HepG2 (cell line): Measurements from ENCODE around the gene UBAP1L. TPM values are rescaled to one million over a fixed set of nuclear protein-coding genes. Genes with fewer than 3 reads are reported as not detected.

ENCODE experiments used
- HOXD1 ChIP-seq: sonication (generic); formaldehyde crosslinking; IDR thresholded peaks from 2 replicates; pipeline ENCODE4 v1.5.0; 2020; ENCODE audit warnings: missing genetic modification reagents
- ZNF562 ChIP-seq: sonication (generic); formaldehyde crosslinking; IDR thresholded peaks from 2 replicates; pipeline ENCODE4 v1.8.0; 2022; ENCODE audit warnings: missing genetic modification reagents, borderline replicate concordance
- polyA plus RNA-seq, 8 experiments: library from polyadenylated mRNA; depleted of rRNA in 3 of 8; stranded (reverse) in 7 of 8; unstranded in 1 of 8; fragments of >200 nt; fragmentation: Illumina TruSeq in 4 of 8; extraction: Trizol in 4 of 8; gene quantifications; 2 replicates each; pipeline versions ENCODE4 v1.2.1 to v1.2.3, GENCODE V29; 2011 to 2016; ENCODE audit warnings: low read depth in 4 of 8, missing spikeins in 1 of 8, mixed read lengths in 1 of 8; ENCODE audit not compliant: insufficient read depth in 1 of 8
- total RNA-seq, 5 experiments: library from RNA; depleted of rRNA; stranded (reverse); fragments of >200 nt; fragmentation: Illumina TruSeq; extraction: Trizol; gene quantifications; 2 replicates each; pipeline ENCODE4 v1.2.3, GENCODE V29; 2016; ENCODE audit warnings: low read depth in 1 of 5
- TF ChIP-seq, protein P1 (sequence below): sonication (generic); formaldehyde crosslinking; IDR thresholded peaks from one replicate; pipeline ENCODE4 v1.5.1; 2020; ENCODE audit warnings: mild to moderate bottlenecking, missing genetic modification reagents; ENCODE audit errors: not compliant biosample characterization
- TF ChIP-seq, protein P2 (sequence below), 2 experiments: fragments of 450-650 bp in 1 of 2; sonication (generic) in 1 of 2; formaldehyde crosslinking in 1 of 2; IDR thresholded peaks; 2 replicates each; pipeline versions ENCODE4 v1.6.1 to v1.8.0; 2016 to 2022; ENCODE audit warnings: antibody characterized with exemption in 1 of 2, mild to moderate bottlenecking in 1 of 2, missing genetic modification reagents in 1 of 2
- TF ChIP-seq, protein P3 (sequence below): sonication (generic); formaldehyde crosslinking; conservative IDR thresholded peaks from 2 replicates; pipeline ENCODE4 v1.4.0; 2020; ENCODE audit warnings: missing genetic modification reagents
- TF ChIP-seq, protein P4 (sequence below): sonication (generic); formaldehyde crosslinking; IDR thresholded peaks from 2 replicates; pipeline ENCODE4 v1.9.0; 2021; ENCODE audit warnings: missing genetic modification reagents, borderline replicate concordance

The UBAP1L gene
- total and polyA plus RNA-seq, 2 of the 13 experiments (the other 11 are each of a cell fraction or from before 2014, with no cell fraction given): 0.86 to 1.4 TPM

DNA sequence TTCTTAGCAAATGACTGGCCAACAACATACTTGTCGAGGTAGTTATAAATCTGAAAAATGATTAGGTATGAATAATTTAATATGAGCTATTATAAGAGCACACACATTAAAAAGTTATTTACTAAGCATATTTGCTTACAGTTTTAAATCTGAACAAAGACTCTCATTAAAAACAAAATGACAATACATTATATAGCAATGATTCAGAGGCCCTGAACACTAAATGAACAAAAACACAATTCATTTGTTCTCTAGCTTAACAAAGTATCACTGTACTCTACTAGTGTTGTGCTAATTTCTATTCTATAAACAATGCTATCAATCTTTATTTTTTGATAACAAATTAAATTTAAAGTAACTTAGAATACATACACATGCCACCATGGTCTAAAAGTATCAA is 49.1 kb upstream of the UBAP1L start (continued):
- TF ChIP-seq, protein P1, sequence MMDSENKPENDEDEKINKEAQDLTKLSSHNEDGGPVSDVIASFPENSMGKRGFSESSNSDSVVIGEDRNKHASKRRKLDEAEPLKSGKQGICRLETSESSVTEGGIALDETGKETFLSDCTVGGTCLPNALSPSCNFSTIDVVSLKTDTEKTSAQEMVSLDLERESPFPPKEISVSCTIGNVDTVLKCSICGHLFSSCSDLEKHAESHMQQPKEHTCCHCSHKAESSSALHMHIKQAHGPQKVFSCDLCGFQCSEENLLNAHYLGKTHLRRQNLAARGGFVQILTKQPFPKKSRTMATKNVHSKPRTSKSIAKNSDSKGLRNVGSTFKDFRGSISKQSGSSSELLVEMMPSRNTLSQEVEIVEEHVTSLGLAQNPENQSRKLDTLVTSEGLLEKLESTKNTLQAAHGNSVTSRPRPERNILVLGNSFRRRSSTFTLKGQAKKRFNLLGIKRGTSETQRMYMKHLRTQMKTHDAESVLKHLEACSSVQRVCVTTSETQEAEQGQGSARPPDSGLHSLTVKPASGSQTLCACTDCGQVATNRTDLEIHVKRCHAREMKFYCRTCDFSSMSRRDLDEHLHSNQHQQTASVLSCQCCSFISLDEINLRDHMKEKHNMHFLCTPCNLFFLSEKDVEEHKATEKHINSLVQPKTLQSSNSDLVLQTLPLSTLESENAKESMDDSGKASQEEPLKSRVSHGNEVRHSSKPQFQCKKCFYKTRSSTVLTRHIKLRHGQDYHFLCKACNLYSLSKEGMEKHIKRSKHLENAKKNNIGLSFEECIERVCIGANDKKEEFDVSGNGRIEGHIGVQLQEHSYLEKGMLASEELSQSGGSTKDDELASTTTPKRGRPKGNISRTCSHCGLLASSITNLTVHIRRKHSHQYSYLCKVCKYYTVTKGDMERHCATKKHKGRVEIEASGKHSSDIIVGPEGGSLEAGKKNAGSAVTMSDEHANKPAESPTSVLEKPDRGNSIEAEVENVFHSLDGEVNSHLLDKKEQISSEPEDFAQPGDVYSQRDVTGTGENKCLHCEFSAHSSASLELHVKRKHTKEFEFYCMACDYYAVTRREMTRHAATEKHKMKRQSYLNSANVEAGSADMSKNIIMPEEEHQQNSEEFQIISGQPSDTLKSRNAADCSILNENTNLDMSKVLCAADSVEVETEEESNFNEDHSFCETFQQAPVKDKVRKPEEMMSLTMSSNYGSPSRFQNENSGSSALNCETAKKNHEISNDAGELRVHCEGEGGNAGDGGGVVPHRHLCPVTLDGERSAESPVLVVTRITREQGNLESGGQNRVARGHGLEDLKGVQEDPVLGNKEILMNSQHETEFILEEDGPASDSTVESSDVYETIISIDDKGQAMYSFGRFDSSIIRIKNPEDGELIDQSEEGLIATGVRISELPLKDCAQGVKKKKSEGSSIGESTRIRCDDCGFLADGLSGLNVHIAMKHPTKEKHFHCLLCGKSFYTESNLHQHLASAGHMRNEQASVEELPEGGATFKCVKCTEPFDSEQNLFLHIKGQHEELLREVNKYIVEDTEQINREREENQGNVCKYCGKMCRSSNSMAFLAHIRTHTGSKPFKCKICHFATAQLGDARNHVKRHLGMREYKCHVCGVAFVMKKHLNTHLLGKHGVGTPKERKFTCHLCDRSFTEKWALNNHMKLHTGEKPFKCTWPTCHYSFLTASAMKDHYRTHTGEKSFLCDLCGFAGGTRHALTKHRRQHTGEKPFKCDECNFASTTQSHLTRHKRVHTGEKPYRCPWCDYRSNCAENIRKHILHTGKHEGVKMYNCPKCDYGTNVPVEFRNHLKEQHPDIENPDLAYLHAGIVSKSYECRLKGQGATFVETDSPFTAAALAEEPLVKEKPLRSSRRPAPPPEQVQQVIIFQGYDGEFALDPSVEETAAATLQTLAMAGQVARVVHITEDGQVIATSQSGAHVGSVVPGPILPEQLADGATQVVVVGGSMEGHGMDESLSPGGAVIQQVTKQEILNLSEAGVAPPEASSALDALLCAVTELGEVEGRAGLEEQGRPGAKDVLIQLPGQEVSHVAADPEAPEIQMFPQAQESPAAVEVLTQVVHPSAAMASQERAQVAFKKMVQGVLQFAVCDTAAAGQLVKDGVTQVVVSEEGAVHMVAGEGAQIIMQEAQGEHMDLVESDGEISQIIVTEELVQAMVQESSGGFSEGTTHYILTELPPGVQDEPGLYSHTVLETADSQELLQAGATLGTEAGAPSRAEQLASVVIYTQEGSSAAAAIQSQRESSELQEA (CRISPR knock-in tag): no peak
- TF ChIP-seq HOXD1 (CRISPR knock-in tag) (no peak), ZNF562 (CRISPR knock-in tag) (no peak)
- TF ChIP-seq, protein P2, sequence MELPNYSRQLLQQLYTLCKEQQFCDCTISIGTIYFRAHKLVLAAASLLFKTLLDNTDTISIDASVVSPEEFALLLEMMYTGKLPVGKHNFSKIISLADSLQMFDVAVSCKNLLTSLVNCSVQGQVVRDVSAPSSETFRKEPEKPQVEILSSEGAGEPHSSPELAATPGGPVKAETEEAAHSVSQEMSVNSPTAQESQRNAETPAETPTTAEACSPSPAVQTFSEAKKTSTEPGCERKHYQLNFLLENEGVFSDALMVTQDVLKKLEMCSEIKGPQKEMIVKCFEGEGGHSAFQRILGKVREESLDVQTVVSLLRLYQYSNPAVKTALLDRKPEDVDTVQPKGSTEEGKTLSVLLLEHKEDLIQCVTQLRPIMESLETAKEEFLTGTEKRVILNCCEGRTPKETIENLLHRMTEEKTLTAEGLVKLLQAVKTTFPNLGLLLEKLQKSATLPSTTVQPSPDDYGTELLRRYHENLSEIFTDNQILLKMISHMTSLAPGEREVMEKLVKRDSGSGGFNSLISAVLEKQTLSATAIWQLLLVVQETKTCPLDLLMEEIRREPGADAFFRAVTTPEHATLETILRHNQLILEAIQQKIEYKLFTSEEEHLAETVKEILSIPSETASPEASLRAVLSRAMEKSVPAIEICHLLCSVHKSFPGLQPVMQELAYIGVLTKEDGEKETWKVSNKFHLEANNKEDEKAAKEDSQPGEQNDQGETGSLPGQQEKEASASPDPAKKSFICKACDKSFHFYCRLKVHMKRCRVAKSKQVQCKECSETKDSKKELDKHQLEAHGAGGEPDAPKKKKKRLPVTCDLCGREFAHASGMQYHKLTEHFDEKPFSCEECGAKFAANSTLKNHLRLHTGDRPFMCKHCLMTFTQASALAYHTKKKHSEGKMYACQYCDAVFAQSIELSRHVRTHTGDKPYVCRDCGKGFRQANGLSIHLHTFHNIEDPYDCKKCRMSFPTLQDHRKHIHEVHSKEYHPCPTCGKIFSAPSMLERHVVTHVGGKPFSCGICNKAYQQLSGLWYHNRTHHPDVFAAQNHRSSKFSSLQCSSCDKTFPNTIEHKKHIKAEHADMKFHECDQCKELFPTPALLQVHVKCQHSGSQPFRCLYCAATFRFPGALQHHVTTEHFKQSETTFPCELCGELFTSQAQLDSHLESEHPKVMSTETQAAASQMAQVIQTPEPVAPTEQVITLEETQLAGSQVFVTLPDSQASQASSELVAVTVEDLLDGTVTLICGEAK (IDR thresholded peaks at IDR 0.05): no peak
- TF ChIP-seq, protein P2 (CRISPR knock-in tag; IDR thresholded peaks at IDR 0.05): no peak
- TF ChIP-seq, protein P3, sequence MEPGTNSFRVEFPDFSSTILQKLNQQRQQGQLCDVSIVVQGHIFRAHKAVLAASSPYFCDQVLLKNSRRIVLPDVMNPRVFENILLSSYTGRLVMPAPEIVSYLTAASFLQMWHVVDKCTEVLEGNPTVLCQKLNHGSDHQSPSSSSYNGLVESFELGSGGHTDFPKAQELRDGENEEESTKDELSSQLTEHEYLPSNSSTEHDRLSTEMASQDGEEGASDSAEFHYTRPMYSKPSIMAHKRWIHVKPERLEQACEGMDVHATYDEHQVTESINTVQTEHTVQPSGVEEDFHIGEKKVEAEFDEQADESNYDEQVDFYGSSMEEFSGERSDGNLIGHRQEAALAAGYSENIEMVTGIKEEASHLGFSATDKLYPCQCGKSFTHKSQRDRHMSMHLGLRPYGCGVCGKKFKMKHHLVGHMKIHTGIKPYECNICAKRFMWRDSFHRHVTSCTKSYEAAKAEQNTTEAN (CRISPR knock-in tag): no peak
- TF ChIP-seq, protein P4, sequence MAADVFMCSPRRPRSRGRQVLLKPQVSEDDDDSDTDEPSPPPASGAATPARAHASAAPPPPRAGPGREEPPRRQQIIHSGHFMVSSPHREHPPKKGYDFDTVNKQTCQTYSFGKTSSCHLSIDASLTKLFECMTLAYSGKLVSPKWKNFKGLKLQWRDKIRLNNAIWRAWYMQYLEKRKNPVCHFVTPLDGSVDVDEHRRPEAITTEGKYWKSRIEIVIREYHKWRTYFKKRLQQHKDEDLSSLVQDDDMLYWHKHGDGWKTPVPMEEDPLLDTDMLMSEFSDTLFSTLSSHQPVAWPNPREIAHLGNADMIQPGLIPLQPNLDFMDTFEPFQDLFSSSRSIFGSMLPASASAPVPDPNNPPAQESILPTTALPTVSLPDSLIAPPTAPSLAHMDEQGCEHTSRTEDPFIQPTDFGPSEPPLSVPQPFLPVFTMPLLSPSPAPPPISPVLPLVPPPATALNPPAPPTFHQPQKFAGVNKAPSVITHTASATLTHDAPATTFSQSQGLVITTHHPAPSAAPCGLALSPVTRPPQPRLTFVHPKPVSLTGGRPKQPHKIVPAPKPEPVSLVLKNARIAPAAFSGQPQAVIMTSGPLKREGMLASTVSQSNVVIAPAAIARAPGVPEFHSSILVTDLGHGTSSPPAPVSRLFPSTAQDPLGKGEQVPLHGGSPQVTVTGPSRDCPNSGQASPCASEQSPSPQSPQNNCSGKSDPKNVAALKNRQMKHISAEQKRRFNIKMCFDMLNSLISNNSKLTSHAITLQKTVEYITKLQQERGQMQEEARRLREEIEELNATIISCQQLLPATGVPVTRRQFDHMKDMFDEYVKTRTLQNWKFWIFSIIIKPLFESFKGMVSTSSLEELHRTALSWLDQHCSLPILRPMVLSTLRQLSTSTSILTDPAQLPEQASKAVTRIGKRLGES (CRISPR knock-in tag): no peak
